HG03521 (cell line): ENCODE measurements around the gene APCDD1L.

ENCODE experiments used
- ATAC-seq: cut with Tn5 transposase; IDR thresholded peaks from one replicate; pipeline ENCODE4 v1.9.1; 2021; ENCODE audit warnings: mild to moderate bottlenecking, moderate library complexity; ENCODE audit not compliant: unreplicated experiment

Gene APCDD1L

DNA sequence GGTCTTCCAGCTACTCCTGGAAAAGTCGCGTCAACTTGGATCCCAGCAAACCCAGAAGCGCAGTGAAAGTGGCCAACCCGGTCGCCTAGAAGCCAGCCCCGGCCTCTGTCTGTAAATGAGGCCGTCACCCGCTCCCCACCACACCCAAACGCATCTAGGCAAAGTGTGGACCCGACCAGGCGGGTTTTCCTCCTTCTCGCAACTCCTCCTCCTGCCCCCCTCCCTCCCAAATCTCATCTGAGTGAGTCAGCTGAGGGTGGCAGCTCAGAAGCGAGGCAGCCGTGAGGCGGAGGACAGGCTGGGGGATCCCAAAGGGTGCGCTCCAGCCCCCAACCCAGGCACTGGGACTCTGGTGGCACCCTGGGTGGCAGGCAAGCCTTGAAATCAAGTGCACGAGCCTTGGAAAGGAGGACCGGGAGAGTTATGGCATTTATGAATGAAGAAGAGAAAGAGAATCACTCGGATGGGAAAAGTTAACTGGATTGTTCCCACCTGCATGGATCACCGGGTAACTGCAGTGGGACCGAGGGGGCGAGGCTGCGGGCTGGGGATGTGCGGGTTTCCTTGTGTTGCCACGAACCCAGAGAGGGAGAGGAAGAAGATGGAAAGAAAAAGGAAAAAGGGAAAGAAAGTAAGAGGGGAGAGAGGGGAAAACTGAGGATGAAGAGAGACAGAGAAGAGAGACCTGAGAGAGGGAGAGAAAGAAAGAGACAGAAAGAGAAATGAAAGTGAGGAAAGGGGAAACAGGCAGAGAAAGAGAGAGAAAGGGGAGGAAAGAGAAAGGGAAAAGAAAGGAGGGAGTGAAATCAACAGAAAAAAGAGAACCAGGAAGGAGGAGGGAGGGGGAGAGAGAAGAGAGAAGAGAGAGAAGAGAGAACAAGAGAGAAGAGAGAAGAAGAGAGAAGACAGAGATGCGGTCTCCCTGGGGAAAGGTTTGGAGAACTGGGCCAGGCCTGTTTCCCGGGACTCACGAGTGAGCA lies at the start of gene APCDD1L:
APCDD1L (minus strand) TSS at position 167 of the 980 bp plus-strand sequence. CDS start 692 bp downstream, outside the sequence.
- ATAC-seq: no peak

DNA sequence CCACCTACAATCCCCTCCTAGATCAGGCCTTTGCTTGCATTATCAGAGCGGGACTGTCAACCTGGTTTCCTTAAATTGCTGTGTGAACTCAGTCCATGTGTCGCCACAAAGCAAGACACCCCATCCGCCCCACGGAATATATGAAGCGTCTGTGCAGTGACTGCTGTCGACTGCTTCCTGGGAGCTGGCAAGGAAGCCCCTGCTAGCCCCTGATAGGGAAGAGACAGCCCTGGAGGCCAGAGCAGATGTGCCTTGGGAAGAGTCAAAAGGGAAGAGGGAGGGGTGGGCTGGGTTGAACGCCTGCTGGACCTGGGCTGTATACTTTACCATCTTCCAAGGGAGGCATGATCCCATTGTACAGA lies 44.1 kb upstream of the APCDD1L start:
- no peak for ATAC-seq

- ATAC-seq: no peak
These were observed 43.5 kb upstream of the APCDD1L start for GRCh38 chr20:58558486-58559367.

- ATAC-seq: no peak
These were observed 42.6 kb upstream of the APCDD1L start for GRCh38 chr20:58557733-58558342.

GRCh38 chr20:58556961-58557360 lies 41.8 kb upstream of the APCDD1L start:
- ATAC-seq: no peak

DNA sequence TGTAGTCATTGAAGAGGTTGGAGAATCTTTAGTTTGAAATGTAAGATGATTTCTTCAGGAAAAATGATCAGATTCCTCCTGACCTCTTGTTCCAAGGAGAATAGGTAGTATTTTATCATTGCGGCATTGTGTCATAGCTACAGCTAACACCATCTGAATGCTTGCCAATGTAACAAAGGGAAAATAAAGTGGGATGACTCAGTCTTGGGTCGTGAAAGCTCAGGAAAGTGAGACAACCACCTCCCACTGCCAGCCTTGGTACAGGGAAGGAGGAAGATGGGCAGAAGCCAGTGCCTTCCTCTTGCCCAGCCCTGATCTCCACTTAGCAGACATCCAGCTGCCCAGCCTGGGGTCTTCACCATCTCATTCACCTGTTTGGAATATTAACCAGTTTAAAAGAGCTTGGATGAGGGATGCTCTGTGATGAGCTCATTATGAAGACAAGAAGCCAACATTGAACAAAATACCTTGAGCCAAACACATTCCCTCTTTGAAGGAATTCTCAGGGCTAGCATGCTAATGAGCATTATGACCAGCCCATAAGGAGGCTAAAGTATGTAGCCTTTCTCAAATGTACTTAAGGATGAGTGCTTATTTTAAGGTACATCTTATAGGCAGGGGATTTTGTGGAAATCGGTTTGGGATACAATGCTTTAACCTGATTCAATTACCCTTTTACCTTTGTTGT lies 40.0 kb upstream of the APCDD1L start:
- ATAC-seq: no peak

DNA sequence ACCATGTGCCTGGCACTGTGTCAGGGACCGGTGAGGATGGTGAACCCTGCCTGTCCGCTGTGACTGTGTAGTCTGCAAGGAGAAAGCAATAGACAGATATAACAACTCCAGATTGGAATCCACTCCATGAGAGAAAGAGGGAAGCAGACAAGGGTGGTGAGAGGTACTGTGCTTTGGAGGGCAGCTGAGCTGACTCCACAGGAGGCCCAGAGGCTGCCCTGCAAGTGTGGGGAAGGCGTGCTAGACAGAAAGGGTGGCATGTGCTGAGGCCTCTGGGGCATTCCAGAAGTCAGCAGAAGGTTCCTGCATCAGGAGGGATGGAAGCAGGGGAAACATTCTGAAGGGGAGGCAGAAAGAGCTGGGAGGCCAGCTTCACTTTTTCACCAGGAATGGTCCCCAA lies 39.3 kb upstream of the APCDD1L start:
- ATAC-seq: no peak

GRCh38 chr20:58553841-58554240 lies 38.6 kb upstream of the APCDD1L start:
- ATAC-seq: no peak

- ATAC-seq: no peak
These were observed 38.0 kb upstream of the APCDD1L start for GRCh38 chr20:58553166-58553696.

- ATAC-seq: no peak
These were observed 37.3 kb upstream of the APCDD1L start for GRCh38 chr20:58552366-58552934.

DNA sequence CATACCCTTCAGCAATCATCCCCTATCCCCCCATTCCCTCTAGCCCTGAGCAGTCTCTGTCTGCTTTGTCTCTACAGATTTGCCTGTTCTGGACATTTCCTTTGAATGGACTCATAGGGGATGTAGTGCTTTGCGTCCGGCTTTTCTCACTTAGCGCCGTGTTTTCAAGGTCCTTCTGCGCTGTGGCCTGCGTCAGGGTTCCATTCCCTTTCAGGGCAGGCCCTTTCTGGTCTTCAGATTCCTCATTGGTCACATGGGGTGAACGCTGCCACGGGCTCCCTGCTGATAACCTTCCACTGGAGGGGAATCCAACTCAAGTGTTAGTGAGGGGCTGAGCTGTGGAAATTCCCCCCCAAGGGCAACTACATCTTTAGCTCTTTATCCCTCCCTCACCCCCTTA lies 36.4 kb upstream of the APCDD1L start:
- ATAC-seq: no peak

- no peak for ATAC-seq
These were observed 35.3 kb upstream of the APCDD1L start for GRCh38 chr20:58550275-58551059.

GRCh38 chr20:58549231-58550209 lies 34.3 kb upstream of the APCDD1L start:
- no peak for ATAC-seq

DNA sequence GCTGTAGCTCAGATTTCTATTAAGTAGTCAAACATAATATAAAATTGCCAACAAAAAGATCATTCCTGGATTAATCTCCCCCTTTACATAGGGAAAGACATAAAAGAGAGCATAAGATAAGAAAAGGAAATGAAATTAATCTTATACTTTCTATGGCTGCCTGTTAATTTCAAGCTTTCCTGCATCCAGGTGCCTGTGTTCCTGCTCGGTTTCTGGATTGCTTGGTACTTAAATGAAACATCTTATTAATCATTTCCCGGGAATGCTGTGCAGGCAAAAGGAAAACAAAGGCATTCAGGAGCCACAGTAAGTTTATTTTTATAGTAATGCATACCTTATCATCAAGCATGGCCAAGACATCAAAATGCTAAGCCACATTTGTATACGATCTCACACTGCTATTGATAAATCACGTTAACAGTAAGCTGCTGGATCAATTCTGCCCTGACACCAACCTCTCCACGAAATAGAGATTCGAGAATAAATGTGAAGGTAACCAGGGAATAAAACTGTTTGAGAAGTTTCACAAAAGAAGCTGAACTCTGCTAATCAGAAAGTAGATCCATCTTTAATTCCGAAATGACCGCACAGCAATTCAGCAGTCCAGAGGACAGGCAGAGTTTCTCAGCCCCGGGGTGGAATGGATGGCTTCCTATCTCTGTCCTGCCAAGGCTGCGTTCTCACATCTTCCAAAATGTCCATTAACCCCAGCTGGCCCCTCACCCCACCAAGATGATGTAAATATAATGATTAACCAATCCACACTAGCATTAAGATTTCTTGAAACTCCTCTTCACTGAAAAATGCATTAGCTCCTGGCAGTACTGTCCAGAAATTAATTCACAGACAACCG lies 32.6 kb upstream of the APCDD1L start:
- no peak for ATAC-seq

- no peak for ATAC-seq
These were observed 31.8 kb upstream of the APCDD1L start for GRCh38 chr20:58546756-58547622.

DNA sequence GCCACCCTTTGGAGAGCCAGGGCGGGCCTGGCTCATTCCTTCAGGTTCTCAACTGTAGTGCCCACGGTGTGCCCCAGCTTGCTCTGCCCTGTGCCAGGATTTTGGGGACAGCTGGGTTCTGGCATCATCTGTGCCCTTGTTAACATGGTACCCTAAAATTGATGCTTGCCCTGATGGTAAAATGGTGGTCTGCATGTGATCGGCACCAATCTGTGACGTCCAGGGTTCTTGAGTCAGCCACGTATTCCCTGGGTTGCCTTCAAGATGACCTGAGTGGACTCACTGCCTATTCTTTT lies 31.2 kb upstream of the APCDD1L start:
- no peak for ATAC-seq
